ENCODE data around the gene COL21A1. TPM values are rescaled to one million over a fixed set of nuclear protein-coding genes. Genes with fewer than 3 reads are reported as not detected.

The COL21A1 gene
- total RNA-seq, 1 experiment from 2014 or later, result 1.8 TPM

DNA sequence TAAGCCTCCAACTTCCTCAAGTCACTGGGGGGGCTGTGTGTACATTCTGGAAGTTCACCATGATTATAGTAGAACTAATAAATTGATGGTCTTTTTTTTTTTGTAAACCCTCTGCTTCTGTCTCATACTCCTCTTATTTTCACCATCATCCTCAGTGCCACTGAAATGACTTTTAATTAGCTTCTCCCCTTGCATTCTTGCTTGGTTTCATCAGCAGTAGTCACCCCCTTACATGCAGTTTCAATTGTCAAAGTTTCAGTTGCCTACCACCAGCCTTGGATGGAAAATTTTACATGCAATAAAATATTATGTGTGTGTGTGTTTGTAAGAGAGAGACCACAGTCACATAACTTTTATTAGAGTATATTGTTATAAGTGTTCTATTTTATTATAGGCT is 196.2 kb downstream of the COL21A1 start:
- no peak overlapping the region for H4K91ac ChIP-seq (ENCODE audit: insufficient read length, low read depth, low read length)
- H2BK20ac ChIP-seq (ENCODE audit: low read depth, low read length, poor library complexity, severe bottlenecking), result no peak overlapping the region
- no peak overlapping the region for H3K14ac ChIP-seq (ENCODE audit: insufficient read depth, low read length)
- H3T11ph ChIP-seq (ENCODE audit: low read length), result no peak overlapping the region
- no peak overlapping the region for H2BK15ac ChIP-seq (ENCODE audit: low read depth, low read length)
- H3K4me3 Mint-ChIP-seq, result no peak overlapping the region
- no peaks in the 10 kb centered on the region for H3K9me3 Mint-ChIP-seq
- no peak overlapping the region for H3K9ac ChIP-seq (ENCODE audit: extremely low read depth, insufficient read length, low read length)
- no peak overlapping the region for H2BK120ac ChIP-seq (ENCODE audit: low read depth, low read length, poor library complexity, severe bottlenecking)
- DNase-seq, result no peak
- H2BK5ac ChIP-seq (ENCODE audit: insufficient read length, low read length), result no peak overlapping the region
- H4K8ac ChIP-seq (replicated peaks; ENCODE audit: insufficient read length, low read depth, low read length), result no peak overlapping the region
- H3K18ac ChIP-seq (ENCODE audit: insufficient read length, low read depth, low read length), result no peak overlapping the region
- H3K27ac Mint-ChIP-seq, result no peak overlapping the region; a peak in 1 of 7 replicates
- H2AFZ ChIP-seq (ENCODE audit: low read length), result no peak overlapping the region
- no peak overlapping the region for H3K23ac ChIP-seq (ENCODE audit: insufficient read length, low read depth, low read length)
- TF ChIP-seq CTCF (conservative IDR thresholded peaks at IDR 0.05), result no peak
- H3K79me2 ChIP-seq (ENCODE audit: insufficient read depth, low read length), result no peaks in the 10 kb centered on the region
- H3K4ac ChIP-seq (ENCODE audit: low read depth, low read length), result no peak overlapping the region
- H3K27me3 ChIP-seq (ENCODE audit: insufficient read depth, low read length), result no peaks in the 10 kb centered on the region
- H3K27me3 Mint-ChIP-seq (ENCODE audit: low read depth), result no peaks in the 10 kb centered on the region
- H4K5ac ChIP-seq (ENCODE audit: insufficient read length, low read depth, low read length), result no peak overlapping the region
- no peaks in the 10 kb centered on the region for H3K4me1 ChIP-seq (ENCODE audit: insufficient read depth, low read length)
- H3K4me2 ChIP-seq (ENCODE audit: insufficient read depth, insufficient read length, low read length), result no peak overlapping the region
- no peaks in the 10 kb centered on the region; a peak in 1 of 4 replicates for H3K4me1 Mint-ChIP-seq
- no peaks in the 10 kb centered on the region for H3K79me1 ChIP-seq (ENCODE audit: insufficient read depth, low read depth, low read length, poor library complexity, severe bottlenecking)
- no peak overlapping the region for H3K27ac ChIP-seq (ENCODE audit: insufficient read length, low read depth, low read length)
- H3K23me2 ChIP-seq (ENCODE audit: insufficient read length, low read depth, low read length, poor library complexity, severe bottlenecking), result no peaks in the 10 kb centered on the region
- H2AK5ac ChIP-seq (ENCODE audit: insufficient read length, low read length), result no peak overlapping the region
- no peak overlapping the region for H3K56ac ChIP-seq (ENCODE audit: insufficient read length, low read depth, low read length)
- no peak overlapping the region for H2BK12ac ChIP-seq (ENCODE audit: insufficient read length, low read depth, low read length)
- H4K20me1 ChIP-seq (ENCODE audit: control insufficient read depth, insufficient read depth, insufficient read length), result no peaks in the 10 kb centered on the region
- H3K36me3 Mint-ChIP-seq (ENCODE audit: insufficient read depth in 1 of 3, low read depth in 3 of 3), result no peaks in the 10 kb centered on the region
- H3K9me3 ChIP-seq (ENCODE audit: control insufficient read depth, low read depth, low read length), result no peaks in the 10 kb centered on the region
